PC-9 (cell line): ENCODE data around the gene SORCS2. TPM values are rescaled to one million over a fixed set of nuclear protein-coding genes. Genes with fewer than 3 reads are reported as not detected.

Experiments used
- BruUV-seq: library from RNA; stranded (reverse); fragments of 400-500 nt; replicated peaks from 2 replicates; lab custom pipeline; 2021; lab: Mats Ljungman, UMichigan
- CTCF ChIA-PET: fragments of 300-600 bp; sonication (Branson Sonifier 250); formaldehyde crosslinking; loops from one replicate; lab custom pipeline; 2022; ENCODE audit warnings: antibody characterized with exemption; lab: Charles Lee
- POLR2A ChIA-PET: fragments of 300-600 bp; sonication (Branson Sonifier 250); formaldehyde crosslinking; loops from one replicate; lab custom pipeline; 2022; ENCODE audit warnings: antibody characterized with exemption; ENCODE audit not compliant: unreplicated experiment; lab: Charles Lee
- DNase-seq, 2 experiments: peaks; one replicate each; pipeline versions ENCODE4 v3.0.0 to v3.0.0-alpha.2; 2015 to 2022; ENCODE audit warnings: mixed read lengths in 1 of 2
- H2AFZ ChIP-seq: fragments of 200-600 bp; sonication (generic); 2 replicates; pipeline ENCODE4 v1.8.1; 2017; ENCODE audit warnings: antibody characterized with exemption
- H3F3A ChIP-seq: fragments of 200-600 bp; sonication (generic); 2 replicates; pipeline ENCODE4 v1.8.1; 2017; ENCODE audit warnings: antibody characterized with exemption, mild to moderate bottlenecking, low read depth; ENCODE audit not compliant: insufficient read depth
- H3K27ac ChIP-seq: fragments of 200-600 bp; sonication (generic); 2 replicates; pipeline ENCODE4 v1.6.1; 2016; ENCODE audit warnings: mixed run types
- H3K27me3 ChIP-seq: fragments of 200-600 bp; sonication (generic); 2 replicates; pipeline ENCODE4 v1.6.1; 2016; ENCODE audit warnings: low read depth, mixed run types; ENCODE audit not compliant: insufficient read depth
- H3K36me3 ChIP-seq: fragments of 200-600 bp; sonication (generic); 2 replicates; pipeline ENCODE4 v1.6.1; 2016; ENCODE audit warnings: low read depth, mixed run types
- H3K4me1 ChIP-seq: fragments of 200-600 bp; sonication (generic); replicated peaks from 2 replicates; pipeline ENCODE4 v1.6.1; 2016; ENCODE audit warnings: mixed run types; ENCODE audit not compliant: insufficient read depth
- H3K4me2 ChIP-seq: fragments of 200-600 bp; sonication (generic); 2 replicates; pipeline ENCODE4 v1.6.1; 2017; ENCODE audit warnings: mixed run types
- H3K4me3 ChIP-seq: fragments of 200-600 bp; sonication (generic); 2 replicates; pipeline ENCODE4 v1.6.1; 2016; ENCODE audit warnings: mixed run types
- H3K79me2 ChIP-seq: fragments of 200-600 bp; sonication (generic); 2 replicates; pipeline ENCODE4 v1.6.1; 2017; ENCODE audit warnings: low read depth, mixed run types
- H3K9me2 ChIP-seq: fragments of 200-600 bp; sonication (generic); 2 replicates; pipeline ENCODE4 v1.8.1; 2017; ENCODE audit warnings: mild to moderate bottlenecking; ENCODE audit not compliant: insufficient read depth
- H3K9me3 ChIP-seq: fragments of 200-600 bp; sonication (generic); 2 replicates; pipeline ENCODE4 v1.8.1; 2016; ENCODE audit warnings: low read depth; ENCODE audit not compliant: insufficient read depth
- H4K20me1 ChIP-seq: fragments of 200-600 bp; sonication (generic); 2 replicates; pipeline ENCODE4 v1.8.1; 2017; ENCODE audit not compliant: insufficient read depth
- EZH2 ChIP-seq: fragments of 200-600 bp; sonication (generic); IDR thresholded peaks from 2 replicates; pipeline ENCODE4 v1.8.0; 2017; ENCODE audit warnings: antibody characterized with exemption, low read depth
- intact Hi-C: fragments of 100-400 bp; cut with micrococcal nuclease; formaldehyde crosslinking; loops from one replicate; pipeline ENCODE4 v1.10.0; 2022; ENCODE audit not compliant: unreplicated experiment
- total RNA-seq: library from RNA; stranded (reverse); gene quantifications from 2 replicates; pipeline ENCODE4 v1.2.3, GENCODE V29; 2021
- TF ChIP-seq, protein P1 (sequence below): fragments of 200-600 bp; sonication (generic); conservative IDR thresholded peaks from 2 replicates; pipeline ENCODE4 v1.6.1; 2017; ENCODE audit warnings: mixed run types, antibody characterized with exemption, mild to moderate bottlenecking, moderate library complexity

Gene SORCS2
- total RNA-seq, 1 experiment from 2014 or later: 25.8 TPM

- intact Hi-C loops: no loop called here
- Histone ChIP-seq H2AFZ (no peak overlapping the region), H3K36me3 (no peaks in the 10 kb centered on the region), H3K4me1 (no peaks in the 10 kb centered on the region), H3K4me3 (no peak overlapping the region), H3K79me2 (no peaks in the 10 kb centered on the region), H3K9me3 (no peaks in the 10 kb centered on the region), H3K27me3 (no peaks in the 10 kb centered on the region), H3F3A (no peaks in the 10 kb centered on the region), H3K27ac (no peak overlapping the region), H3K4me2 (no peak overlapping the region), H3K9me2 (no peaks in the 10 kb centered on the region), H4K20me1 (no peaks in the 10 kb centered on the region)
- TF ChIP-seq, protein P1, sequence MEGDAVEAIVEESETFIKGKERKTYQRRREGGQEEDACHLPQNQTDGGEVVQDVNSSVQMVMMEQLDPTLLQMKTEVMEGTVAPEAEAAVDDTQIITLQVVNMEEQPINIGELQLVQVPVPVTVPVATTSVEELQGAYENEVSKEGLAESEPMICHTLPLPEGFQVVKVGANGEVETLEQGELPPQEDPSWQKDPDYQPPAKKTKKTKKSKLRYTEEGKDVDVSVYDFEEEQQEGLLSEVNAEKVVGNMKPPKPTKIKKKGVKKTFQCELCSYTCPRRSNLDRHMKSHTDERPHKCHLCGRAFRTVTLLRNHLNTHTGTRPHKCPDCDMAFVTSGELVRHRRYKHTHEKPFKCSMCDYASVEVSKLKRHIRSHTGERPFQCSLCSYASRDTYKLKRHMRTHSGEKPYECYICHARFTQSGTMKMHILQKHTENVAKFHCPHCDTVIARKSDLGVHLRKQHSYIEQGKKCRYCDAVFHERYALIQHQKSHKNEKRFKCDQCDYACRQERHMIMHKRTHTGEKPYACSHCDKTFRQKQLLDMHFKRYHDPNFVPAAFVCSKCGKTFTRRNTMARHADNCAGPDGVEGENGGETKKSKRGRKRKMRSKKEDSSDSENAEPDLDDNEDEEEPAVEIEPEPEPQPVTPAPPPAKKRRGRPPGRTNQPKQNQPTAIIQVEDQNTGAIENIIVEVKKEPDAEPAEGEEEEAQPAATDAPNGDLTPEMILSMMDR: no peak
- no peak for TF ChIP-seq EZH2
- DNase-seq: no peak
- ChIA-PET CTCF (no interaction called here), POLR2A (interaction anchor here (0.6 kb wide), 1 partner anchor 546 kb away, joined by 3 read pairs; no protein-coding TSS in a partner anchor)
- no TSS peak for BruUV-seq
Measured at GRCh38 chr4:7742807-7743280, 550.5 kb downstream of the SORCS2 start.

GRCh38 chr4:7744142-7744804 is 551.9 kb downstream of the SORCS2 start:
- ChIA-PET CTCF (no interaction called here), POLR2A (interaction anchor here (0.7 kb wide), 1 partner anchor 9 kb away, joined by 3 read pairs; no protein-coding TSS in a partner anchor)
- Histone ChIP-seq H3K4me2 (no peak overlapping the region), H3K4me1 (peaks cover 10% of the 10 kb centered on the region; the same call in 1 of the 2 replicates), H3K4me3 (no peak overlapping the region), H4K20me1 (no peaks in the 10 kb centered on the region), H3K27ac (no peak overlapping the region), H3K9me2 (no peaks in the 10 kb centered on the region), H3K9me3 (no peaks in the 10 kb centered on the region), H3K27me3 (no peaks in the 10 kb centered on the region), H3K79me2 (no peaks in the 10 kb centered on the region), H3F3A (peaks cover 12% of the 10 kb centered on the region), H3K36me3 (no peaks in the 10 kb centered on the region), H2AFZ (no peak overlapping the region)
- intact Hi-C loops: no loop called here
- DNase-seq: no peak
- TF ChIP-seq EZH2: no peak
- TF ChIP-seq, protein P1: no peak
- no TSS peak for BruUV-seq

GRCh38 chr4:7745301-7745885 is 553.1 kb downstream of the SORCS2 start:
- no peak for DNase-seq
- Histone ChIP-seq H3K9me2 (no peaks in the 10 kb centered on the region), H3K4me2 (no peak overlapping the region), H3K27me3 (no peaks in the 10 kb centered on the region), H3K4me3 (no peak overlapping the region), H3K36me3 (no peaks in the 10 kb centered on the region), H3K4me1 (peaks cover 21% of the 10 kb centered on the region), H3K9me3 (no peaks in the 10 kb centered on the region), H3K79me2 (no peaks in the 10 kb centered on the region), H3K27ac (no peak overlapping the region), H4K20me1 (no peaks in the 10 kb centered on the region), H3F3A (peaks cover 23% of the 10 kb centered on the region), H2AFZ (no peak overlapping the region)
- intact Hi-C loops: no loop called here
- no TSS peak for BruUV-seq
- TF ChIP-seq EZH2: no peak
- TF ChIP-seq, protein P1: no peak
- ChIA-PET CTCF (no interaction called here), POLR2A (no interaction called here)
